ENCODE results near the gene CDK14. TPM values are rescaled to one million over a fixed set of nuclear protein-coding genes. Genes with fewer than 3 reads are reported as not detected.

CDK14 gene
- total and polyA plus RNA-seq, 10 of the 15 experiments (the other 5 are each of a cell fraction or from before 2014, with no cell fraction given): 6.5 to 61.3 (median 24.2) TPM

DNA sequence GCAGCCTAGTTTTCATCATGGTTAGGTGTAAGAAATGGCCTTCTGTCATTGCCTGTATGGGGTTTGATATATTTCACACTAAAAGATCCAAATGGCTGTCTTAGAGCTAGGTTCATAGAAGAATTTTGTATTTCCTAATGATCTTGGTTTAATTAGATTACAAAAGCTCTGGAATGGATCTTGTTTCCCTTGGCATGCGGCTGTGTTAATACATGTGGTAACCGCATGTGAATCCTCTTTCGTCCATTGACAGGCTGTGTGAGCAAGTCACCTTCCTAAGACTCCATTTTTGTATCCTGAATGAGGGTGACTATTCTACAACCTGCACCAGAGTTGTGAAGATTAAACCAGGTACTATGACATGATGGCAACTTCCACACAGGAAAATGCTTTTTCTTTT lies 655.8 kb downstream of the CDK14 start:
- Histone ChIP-seq H3K79me2 (ENCODE audit: control insufficient read depth, insufficient read depth, low read length) (no peaks in the 10 kb centered on the region), H3K4me2 (ENCODE audit: control insufficient read depth, insufficient read depth) (no peak overlapping the region), H3K36me3 (ENCODE audit: control insufficient read depth in 2 of 2, insufficient read depth in 2 of 2, low read length in 1 of 2) (no peaks in the 10 kb centered on the region), H3K9me3 (replicated peaks; ENCODE audit: control insufficient read depth, insufficient read depth, low read length) (no peaks in the 10 kb centered on the region), H4K20me1 (ENCODE audit: control insufficient read depth, insufficient read depth) (no peaks in the 10 kb centered on the region), H3K4me1 (ENCODE audit: control insufficient read depth, insufficient read depth, low read length) (no peaks in the 10 kb centered on the region), H2AFZ (ENCODE audit: control insufficient read depth, low read depth, low read length) (no peak overlapping the region), H3K9ac (ENCODE audit: control insufficient read depth, insufficient read depth, low read length) (no peak overlapping the region), H3K27ac (ENCODE audit: control insufficient read depth, insufficient read depth) (no peak overlapping the region), H3K4me3 (no peak overlapping the region), H3K27me3 (replicated peaks in 1 of 2; ENCODE audit: control insufficient read depth in 2 of 2, insufficient read depth in 2 of 2, low read length in 1 of 2) (no peaks in the 10 kb centered on the region)
- ChIA-PET RAD21 (ENCODE audit: unreplicated experiment) (no interaction called here), SMC1A (ENCODE audit: uncharacterized antibody, unreplicated experiment) (no interaction called here), CTCF (no interaction called here), POLR2A (no interaction called here)
- 69% methylated on average over 3 of the region's 3 CpGs for WGBS (ENCODE audit: insufficient coverage, insufficient replicate concordance, low lambda C conversion rate, missing lambda C conversion rate)
- in situ Hi-C loops (cut with MboI): loop anchor here (25.0 kb wide), 1 partner anchor 565 kb away; no protein-coding TSS in a partner anchor
- DNase-seq (ENCODE audit: low read depth, low spot score) (no peak), ATAC-seq (no peak), FAIRE-seq (no peak)
- TF ChIP-seq, protein P1, sequence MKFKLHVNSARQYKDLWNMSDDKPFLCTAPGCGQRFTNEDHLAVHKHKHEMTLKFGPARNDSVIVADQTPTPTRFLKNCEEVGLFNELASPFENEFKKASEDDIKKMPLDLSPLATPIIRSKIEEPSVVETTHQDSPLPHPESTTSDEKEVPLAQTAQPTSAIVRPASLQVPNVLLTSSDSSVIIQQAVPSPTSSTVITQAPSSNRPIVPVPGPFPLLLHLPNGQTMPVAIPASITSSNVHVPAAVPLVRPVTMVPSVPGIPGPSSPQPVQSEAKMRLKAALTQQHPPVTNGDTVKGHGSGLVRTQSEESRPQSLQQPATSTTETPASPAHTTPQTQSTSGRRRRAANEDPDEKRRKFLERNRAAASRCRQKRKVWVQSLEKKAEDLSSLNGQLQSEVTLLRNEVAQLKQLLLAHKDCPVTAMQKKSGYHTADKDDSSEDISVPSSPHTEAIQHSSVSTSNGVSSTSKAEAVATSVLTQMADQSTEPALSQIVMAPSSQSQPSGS (IDR thresholded peaks at IDR 0.05; ENCODE audit: low read length): no peak
- intact Hi-C loops (cut with micrococcal nuclease; ENCODE audit: unreplicated experiment): no loop called here
- no TSS peak for BruUV-seq (replicated peaks)

Other genes with a start within 250 kb of the CDK14 start
- gene GTPBP10, start 249.6 kb upstream of the CDK14 start, total RNA-seq (2014; rRNA removed): 10.1 and 14.1 TPM in 2 replicates
- gene GTPBP10, start 249.6 kb upstream of the CDK14 start, total RNA-seq (2014; rRNA removed; fragmentation: Illumina TruSeq; extraction: Trizol): 20.6 and 24.0 TPM in 2 replicates
- gene GTPBP10, start 249.6 kb upstream of the CDK14 start, total RNA-seq (2021): 26.6 and 33.5 TPM in 2 replicates
- 34.1 and 67.9 TPM in 2 replicates for gene GTPBP10, start 249.6 kb upstream of the CDK14 start, polyA plus RNA-seq (2011; rRNA removed)
- 38.0 and 48.6 TPM in 2 replicates for gene GTPBP10, start 249.6 kb upstream of the CDK14 start, polyA plus RNA-seq (2014; fragmentation: Illumina TruSeq; extraction: Trizol)
- 10 to 100 TPM; 29.4 to 32.5 TPM for gene GTPBP10, start 249.6 kb upstream of the CDK14 start, polyA plus RNA-seq (2014; fragmentation: Nextera tagmentation; extraction: Ambion mirVana)
- 11.2 and 11.3 TPM in 2 replicates for gene GTPBP10, start 249.6 kb upstream of the CDK14 start, polyA plus RNA-seq (2014; rRNA removed)
- gene GTPBP10, start 249.6 kb upstream of the CDK14 start, polyA plus RNA-seq (2016; fragmentation: Nextera tagmentation; extraction: Ambion mirVana): 10 to 100 TPM; 38.7 to 41.0 TPM
- 7.0 and 10.4 TPM in 2 replicates for gene CLDN12, start 192.9 kb upstream of the CDK14 start, total RNA-seq (2014; rRNA removed)
- gene CLDN12, start 192.9 kb upstream of the CDK14 start, total RNA-seq (2014; rRNA removed; fragmentation: Illumina TruSeq; extraction: Trizol): 5.8 and 6.4 TPM in 2 replicates
- gene CLDN12, start 192.9 kb upstream of the CDK14 start, total RNA-seq (2021): 6.0 and 6.5 TPM in 2 replicates
- 38.9 and 41.1 TPM in 2 replicates for gene CLDN12, start 192.9 kb upstream of the CDK14 start, polyA plus RNA-seq (2011; rRNA removed)
- 6.2 and 6.7 TPM in 2 replicates for gene CLDN12, start 192.9 kb upstream of the CDK14 start, polyA plus RNA-seq (2014; fragmentation: Illumina TruSeq; extraction: Trizol)
- 1 to 10 TPM; 3.1 to 5.6 TPM for gene CLDN12, start 192.9 kb upstream of the CDK14 start, polyA plus RNA-seq (2014; fragmentation: Nextera tagmentation; extraction: Ambion mirVana)
- 5.6 and 7.1 TPM in 2 replicates for gene CLDN12, start 192.9 kb upstream of the CDK14 start, polyA plus RNA-seq (2014; rRNA removed)
- 1 to 10 TPM; 7.0 to 7.4 TPM for gene CLDN12, start 192.9 kb upstream of the CDK14 start, polyA plus RNA-seq (2016; fragmentation: Nextera tagmentation; extraction: Ambion mirVana)
- not detected in 2 replicates for gene PTTG1IP2, start 126.7 kb upstream of the CDK14 start, total RNA-seq (2014; rRNA removed)
- not detected in 2 replicates for gene PTTG1IP2, start 126.7 kb upstream of the CDK14 start, total RNA-seq (2014; rRNA removed; fragmentation: Illumina TruSeq; extraction: Trizol)
- gene PTTG1IP2, start 126.7 kb upstream of the CDK14 start, total RNA-seq (2021): not detected in 2 replicates
- not detected in 2 replicates for gene PTTG1IP2, start 126.7 kb upstream of the CDK14 start, polyA plus RNA-seq (2011; rRNA removed)
- not detected in 2 replicates for gene PTTG1IP2, start 126.7 kb upstream of the CDK14 start, polyA plus RNA-seq (2014; fragmentation: Illumina TruSeq; extraction: Trizol)
- not detected for gene PTTG1IP2, start 126.7 kb upstream of the CDK14 start, polyA plus RNA-seq (2014; fragmentation: Nextera tagmentation; extraction: Ambion mirVana)
- not detected in 2 replicates for gene PTTG1IP2, start 126.7 kb upstream of the CDK14 start, polyA plus RNA-seq (2014; rRNA removed)
- gene PTTG1IP2, start 126.7 kb upstream of the CDK14 start, polyA plus RNA-seq (2016; fragmentation: Nextera tagmentation; extraction: Ambion mirVana): not detected

All from GM12878 (cell line).